HepG2 (cell line): Measurements from ENCODE around the gene DMXL1. TPM values are rescaled to one million over a fixed set of nuclear protein-coding genes. Genes with fewer than 3 reads are reported as not detected.

Experiments used
- ATAC-seq: fragments of 200-7000 bp; cut with Tn5 transposase; 3 replicates; pipeline ENCODE4 v1.9.1; 2020; ENCODE audit warnings: mild to moderate bottlenecking, moderate library complexity
- BruUV-seq: library from RNA; stranded (reverse); fragments of 400-500 nt; replicated peaks from 2 replicates; lab custom pipeline; 2021; lab: Mats Ljungman, UMichigan
- CTCF ChIA-PET: fragments of 300-600 bp; formaldehyde crosslinking; extraction: SDS; loops from one replicate; lab custom pipeline; 2021; ENCODE audit warnings: low total read pairs, inconsistent platforms, low intra/inter-chr PET ratio; lab: Yijun Ruan, JAX
- POLR2A ChIA-PET: fragments of 350-600 bp; sonication (Branson Sonifier 250); formaldehyde crosslinking; loops from one replicate; lab custom pipeline; 2020; ENCODE audit warnings: antibody characterized with exemption, inconsistent platforms; lab: Yijun Ruan, JAX
- DNase-seq: peaks from one replicate; pipeline ENCODE4 v3.0.0-alpha.2; 2015; ENCODE audit warnings: low spot score
- FAIRE-seq: peaks from 3 replicates; lab custom pipeline; 2011; peaks lifted over from hg19 to GRCh38; lab: Jason Lieb, UNC
- H2AFZ ChIP-seq: one replicate; pipeline ENCODE4 v1.6.1; 2011; ENCODE audit warnings: low read length, inconsistent platforms
- H3K27ac ChIP-seq: fragments of 300-600 bp; 3 replicates; pipeline ENCODE4 v1.8.0; 2011; ENCODE audit warnings: mixed run types, mild to moderate bottlenecking, mixed read lengths, low read length, inconsistent platforms; ENCODE audit not compliant: insufficient read depth; ENCODE audit errors: extremely low read length
- H3K27me3 ChIP-seq, 2 experiments: fragments of 200-600 bp in 1 of 2; 2 replicates in 1 of 2; 3 replicates in 1 of 2; pipeline versions ENCODE4 v1.6.0 to v1.8.0; 2011; ENCODE audit warnings: low read length in 2 of 2, mild to moderate bottlenecking in 2 of 2, moderate library complexity in 2 of 2, inconsistent platforms in 1 of 2; ENCODE audit not compliant: insufficient read depth in 2 of 2, control insufficient read depth in 1 of 2
- H3K36me3 ChIP-seq, 2 experiments: fragments of 200-600 bp in 1 of 2; replicated peaks in 1 of 2; 2 replicates in 1 of 2; 3 replicates in 1 of 2; pipeline versions ENCODE4 v1.5.1 to v1.8.0; 2011; ENCODE audit warnings: low read length in 2 of 2, inconsistent platforms in 1 of 2; ENCODE audit not compliant: insufficient read depth in 2 of 2, control insufficient read depth in 1 of 2
- H3K4me1 ChIP-seq: 2 replicates; pipeline ENCODE4 v1.5.1; 2012; ENCODE audit warnings: low read length, inconsistent platforms; ENCODE audit not compliant: insufficient read depth
- H3K4me2 ChIP-seq: 2 replicates; pipeline ENCODE4 v1.6.0; 2011; ENCODE audit warnings: low read depth, low read length, inconsistent platforms
- H3K4me3 ChIP-seq, 3 experiments: fragments of 200-600 bp in 1 of 3; sonication (generic), shearing (Covaris generic) in 1 of 3; replicated peaks in 1 of 3; 2 replicates each; pipeline ENCODE4 v1.5.1; 2011 to 2016; ENCODE audit warnings: low read length in 3 of 3, inconsistent platforms in 2 of 3, low read depth in 2 of 3, mild to moderate bottlenecking in 2 of 3, control low read depth in 1 of 3, mixed read lengths in 1 of 3; ENCODE audit not compliant: insufficient read depth in 1 of 3
- H3K79me2 ChIP-seq: one replicate; pipeline ENCODE4 v1.6.1; 2011; ENCODE audit warnings: low read length, inconsistent platforms; ENCODE audit not compliant: insufficient read depth
- H3K9ac ChIP-seq: 2 replicates; pipeline ENCODE4 v1.6.0; 2011; ENCODE audit warnings: mild to moderate bottlenecking, low read depth, low read length, inconsistent platforms; ENCODE audit not compliant: insufficient read depth
- H3K9me3 ChIP-seq: 2 replicates; pipeline ENCODE4 v1.5.1; 2012; ENCODE audit warnings: mild to moderate bottlenecking, low read length
- H4K20me1 ChIP-seq: 2 replicates; pipeline ENCODE4 v1.6.0; 2011; ENCODE audit warnings: inconsistent platforms, mild to moderate bottlenecking, low read length, moderate library complexity; ENCODE audit not compliant: insufficient read depth
- FOXK1 ChIP-seq: sonication (generic); formaldehyde crosslinking; IDR thresholded peaks from 2 replicates; pipeline ENCODE4 v1.4.0; 2020; ENCODE audit warnings: low read depth, missing genetic modification reagents, borderline replicate concordance
- SNAI1 ChIP-seq: sonication (generic); formaldehyde crosslinking; IDR thresholded peaks from 2 replicates; pipeline ENCODE4 v1.5.0; 2020; ENCODE audit warnings: mild to moderate bottlenecking, missing genetic modification reagents, borderline replicate concordance
- ZKSCAN5 ChIP-seq: sonication (generic); formaldehyde crosslinking; IDR thresholded peaks from 2 replicates; pipeline ENCODE4 v1.5.1; 2020; ENCODE audit warnings: mild to moderate bottlenecking, missing genetic modification reagents
- ZNF792 ChIP-seq: IDR thresholded peaks from 2 replicates; pipeline ENCODE4 v1.6.1; 2016
- WGBS: methylation state at CpG from one replicate; pipeline ENCODE4 v1.1.6; 2017; ENCODE audit warnings: low lambda C conversion rate; 5-methylcytosine and 5-hydroxymethylcytosine counted together
- in situ Hi-C: cut with HindIII; loops from 2 replicates; pipeline ENCODE4 v1.10.0; 2017; ENCODE audit warnings: low pct_unique_long_range_greater_than_20kb; ENCODE audit not compliant: extremely low pct_ligation_motif_present
- intact Hi-C: fragments of 100-400 bp; cut with micrococcal nuclease; formaldehyde crosslinking; loops from one replicate; pipeline ENCODE4 v1.10.0; 2022; ENCODE audit not compliant: unreplicated experiment
- polyA plus RNA-seq, 8 experiments: library from polyadenylated mRNA; depleted of rRNA in 3 of 8; stranded (reverse) in 7 of 8; unstranded in 1 of 8; fragments of >200 nt; fragmentation: Illumina TruSeq in 4 of 8; extraction: Trizol in 4 of 8; gene quantifications; 2 replicates each; pipeline versions ENCODE4 v1.2.1 to v1.2.3, GENCODE V29; 2011 to 2016; ENCODE audit warnings: low read depth in 4 of 8, missing spikeins in 1 of 8, mixed read lengths in 1 of 8; ENCODE audit not compliant: insufficient read depth in 1 of 8
- total RNA-seq, 5 experiments: library from RNA; depleted of rRNA; stranded (reverse); fragments of >200 nt; fragmentation: Illumina TruSeq; extraction: Trizol; gene quantifications; 2 replicates each; pipeline ENCODE4 v1.2.3, GENCODE V29; 2016; ENCODE audit warnings: low read depth in 1 of 5
- TF ChIP-seq, protein P1 (sequence below): sonication (generic); formaldehyde crosslinking; IDR thresholded peaks from 2 replicates; pipeline ENCODE4 v1.4.0; 2020; ENCODE audit warnings: missing genetic modification reagents, borderline replicate concordance
- TF ChIP-seq, protein P2 (sequence below): sonication (generic); formaldehyde crosslinking; IDR thresholded peaks from 2 replicates; pipeline ENCODE4 v1.8.0; 2022; ENCODE audit warnings: missing genetic modification reagents, mild to moderate bottlenecking, moderate library complexity, borderline replicate concordance
- TF ChIP-seq, protein P3 (sequence below): sonication (generic); formaldehyde crosslinking; IDR thresholded peaks from 2 replicates; pipeline ENCODE4 v1.4.0; 2020; ENCODE audit warnings: missing genetic modification reagents, mild to moderate bottlenecking, borderline replicate concordance
- TF ChIP-seq, protein P4 (sequence below): sonication (generic); formaldehyde crosslinking; IDR thresholded peaks from 2 replicates; pipeline ENCODE4 v1.4.0; 2020; ENCODE audit warnings: missing genetic modification reagents, mild to moderate bottlenecking, borderline replicate concordance
- TF ChIP-seq, protein P5 (sequence below): sonication (generic); formaldehyde crosslinking; IDR thresholded peaks from 2 replicates; pipeline ENCODE4 v1.4.0; 2020; ENCODE audit warnings: missing genetic modification reagents, borderline replicate concordance

Gene DMXL1
- total and polyA plus RNA-seq, 2 of the 13 experiments (the other 11 are each of a cell fraction or from before 2014, with no cell fraction given) = 6.9 to 18.6 TPM

DNA sequence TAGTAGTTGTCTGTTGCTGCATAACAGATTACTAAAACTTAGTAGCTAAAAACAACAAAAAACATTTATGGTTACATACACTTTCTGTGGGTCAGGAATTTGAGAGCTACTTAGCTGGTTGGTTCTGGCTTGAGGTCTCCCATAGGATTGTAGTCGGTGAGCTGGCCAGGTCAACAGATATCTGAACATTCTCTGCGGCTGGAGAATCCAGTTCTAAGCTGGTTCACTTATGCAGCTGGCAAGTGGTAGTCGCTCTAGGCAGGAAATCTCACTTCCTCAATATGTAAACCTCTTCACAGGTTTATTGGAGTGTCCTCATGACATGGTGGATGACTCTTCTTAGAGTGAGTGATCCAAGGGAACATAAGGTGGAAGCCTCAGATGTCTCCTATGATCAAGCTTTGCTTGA, 219.3 kb downstream of the DMXL1 start:
- POLR2A ChIA-PET = interaction anchor here (1.4 to 2.1 kb wide), 2 partner anchors 9 to 22 kb away, joined by 5 to 11 read pairs; no protein-coding TSS in a partner anchor
- CTCF ChIA-PET = no interaction called here
- H3K4me1 ChIP-seq = 0 out of 2 replicates have a peak, but pooled peaks cover 6% of the 10 kb centered on the region
- no peak for TF ChIP-seq SNAI1 (CRISPR knock-in tag)
- no peak for TF ChIP-seq ZKSCAN5
- TF ChIP-seq, protein P1, sequence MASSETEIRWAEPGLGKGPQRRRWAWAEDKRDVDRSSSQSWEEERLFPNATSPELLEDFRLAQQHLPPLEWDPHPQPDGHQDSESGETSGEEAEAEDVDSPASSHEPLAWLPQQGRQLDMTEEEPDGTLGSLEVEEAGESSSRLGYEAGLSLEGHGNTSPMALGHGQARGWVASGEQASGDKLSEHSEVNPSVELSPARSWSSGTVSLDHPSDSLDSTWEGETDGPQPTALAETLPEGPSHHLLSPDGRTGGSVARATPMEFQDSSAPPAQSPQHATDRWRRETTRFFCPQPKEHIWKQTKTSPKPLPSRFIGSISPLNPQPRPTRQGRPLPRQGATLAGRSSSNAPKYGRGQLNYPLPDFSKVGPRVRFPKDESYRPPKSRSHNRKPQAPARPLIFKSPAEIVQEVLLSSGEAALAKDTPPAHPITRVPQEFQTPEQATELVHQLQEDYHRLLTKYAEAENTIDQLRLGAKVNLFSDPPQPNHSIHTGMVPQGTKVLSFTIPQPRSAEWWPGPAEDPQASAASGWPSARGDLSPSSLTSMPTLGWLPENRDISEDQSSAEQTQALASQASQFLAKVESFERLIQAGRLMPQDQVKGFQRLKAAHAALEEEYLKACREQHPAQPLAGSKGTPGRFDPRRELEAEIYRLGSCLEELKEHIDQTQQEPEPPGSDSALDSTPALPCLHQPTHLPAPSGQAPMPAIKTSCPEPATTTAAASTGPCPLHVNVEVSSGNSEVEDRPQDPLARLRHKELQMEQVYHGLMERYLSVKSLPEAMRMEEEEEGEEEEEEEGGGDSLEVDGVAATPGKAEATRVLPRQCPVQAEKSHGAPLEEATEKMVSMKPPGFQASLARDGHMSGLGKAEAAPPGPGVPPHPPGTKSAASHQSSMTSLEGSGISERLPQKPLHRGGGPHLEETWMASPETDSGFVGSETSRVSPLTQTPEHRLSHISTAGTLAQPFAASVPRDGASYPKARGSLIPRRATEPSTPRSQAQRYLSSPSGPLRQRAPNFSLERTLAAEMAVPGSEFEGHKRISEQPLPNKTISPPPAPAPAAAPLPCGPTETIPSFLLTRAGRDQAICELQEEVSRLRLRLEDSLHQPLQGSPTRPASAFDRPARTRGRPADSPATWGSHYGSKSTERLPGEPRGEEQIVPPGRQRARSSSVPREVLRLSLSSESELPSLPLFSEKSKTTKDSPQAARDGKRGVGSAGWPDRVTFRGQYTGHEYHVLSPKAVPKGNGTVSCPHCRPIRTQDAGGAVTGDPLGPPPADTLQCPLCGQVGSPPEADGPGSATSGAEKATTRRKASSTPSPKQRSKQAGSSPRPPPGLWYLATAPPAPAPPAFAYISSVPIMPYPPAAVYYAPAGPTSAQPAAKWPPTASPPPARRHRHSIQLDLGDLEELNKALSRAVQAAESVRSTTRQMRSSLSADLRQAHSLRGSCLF (CRISPR knock-in tag) = no peak
- TF ChIP-seq, protein P2, sequence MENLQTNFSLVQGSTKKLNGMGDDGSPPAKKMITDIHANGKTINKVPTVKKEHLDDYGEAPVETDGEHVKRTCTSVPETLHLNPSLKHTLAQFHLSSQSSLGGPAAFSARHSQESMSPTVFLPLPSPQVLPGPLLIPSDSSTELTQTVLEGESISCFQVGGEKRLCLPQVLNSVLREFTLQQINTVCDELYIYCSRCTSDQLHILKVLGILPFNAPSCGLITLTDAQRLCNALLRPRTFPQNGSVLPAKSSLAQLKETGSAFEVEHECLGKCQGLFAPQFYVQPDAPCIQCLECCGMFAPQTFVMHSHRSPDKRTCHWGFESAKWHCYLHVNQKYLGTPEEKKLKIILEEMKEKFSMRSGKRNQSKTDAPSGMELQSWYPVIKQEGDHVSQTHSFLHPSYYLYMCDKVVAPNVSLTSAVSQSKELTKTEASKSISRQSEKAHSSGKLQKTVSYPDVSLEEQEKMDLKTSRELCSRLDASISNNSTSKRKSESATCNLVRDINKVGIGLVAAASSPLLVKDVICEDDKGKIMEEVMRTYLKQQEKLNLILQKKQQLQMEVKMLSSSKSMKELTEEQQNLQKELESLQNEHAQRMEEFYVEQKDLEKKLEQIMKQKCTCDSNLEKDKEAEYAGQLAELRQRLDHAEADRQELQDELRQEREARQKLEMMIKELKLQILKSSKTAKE (CRISPR knock-in tag) = no peak
- TF ChIP-seq, protein P3, sequence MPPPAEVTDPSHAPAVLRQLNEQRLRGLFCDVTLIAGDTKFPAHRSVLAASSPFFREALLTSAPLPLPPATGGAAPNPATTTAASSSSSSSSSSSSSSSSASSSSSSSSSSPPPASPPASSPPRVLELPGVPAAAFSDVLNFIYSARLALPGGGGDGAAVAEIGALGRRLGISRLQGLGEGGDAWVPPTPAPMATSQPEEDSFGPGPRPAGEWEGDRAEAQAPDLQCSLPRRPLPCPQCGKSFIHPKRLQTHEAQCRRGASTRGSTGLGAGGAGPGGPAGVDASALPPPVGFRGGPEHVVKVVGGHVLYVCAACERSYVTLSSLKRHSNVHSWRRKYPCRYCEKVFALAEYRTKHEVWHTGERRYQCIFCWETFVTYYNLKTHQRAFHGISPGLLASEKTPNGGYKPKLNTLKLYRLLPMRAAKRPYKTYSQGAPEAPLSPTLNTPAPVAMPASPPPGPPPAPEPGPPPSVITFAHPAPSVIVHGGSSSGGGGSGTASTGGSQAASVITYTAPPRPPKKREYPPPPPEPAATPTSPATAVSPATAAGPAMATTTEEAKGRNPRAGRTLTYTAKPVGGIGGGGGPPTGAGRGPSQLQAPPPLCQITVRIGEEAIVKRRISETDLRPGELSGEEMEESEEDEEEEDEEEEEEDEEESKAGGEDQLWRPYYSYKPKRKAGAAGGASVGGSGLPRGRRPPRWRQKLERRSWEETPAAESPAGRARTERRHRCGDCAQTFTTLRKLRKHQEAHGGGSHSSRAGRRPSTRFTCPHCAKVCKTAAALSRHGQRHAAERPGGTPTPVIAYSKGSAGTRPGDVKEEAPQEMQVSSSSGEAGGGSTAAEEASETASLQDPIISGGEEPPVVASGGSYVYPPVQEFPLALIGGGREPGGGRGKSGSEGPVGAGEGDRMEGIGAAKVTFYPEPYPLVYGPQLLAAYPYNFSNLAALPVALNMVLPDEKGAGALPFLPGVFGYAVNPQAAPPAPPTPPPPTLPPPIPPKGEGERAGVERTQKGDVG (CRISPR knock-in tag) = no peak
- no peak for TF ChIP-seq FOXK1 (CRISPR knock-in tag)
- no peak for TF ChIP-seq ZNF792 (CRISPR knock-in tag)
- TF ChIP-seq, protein P4, sequence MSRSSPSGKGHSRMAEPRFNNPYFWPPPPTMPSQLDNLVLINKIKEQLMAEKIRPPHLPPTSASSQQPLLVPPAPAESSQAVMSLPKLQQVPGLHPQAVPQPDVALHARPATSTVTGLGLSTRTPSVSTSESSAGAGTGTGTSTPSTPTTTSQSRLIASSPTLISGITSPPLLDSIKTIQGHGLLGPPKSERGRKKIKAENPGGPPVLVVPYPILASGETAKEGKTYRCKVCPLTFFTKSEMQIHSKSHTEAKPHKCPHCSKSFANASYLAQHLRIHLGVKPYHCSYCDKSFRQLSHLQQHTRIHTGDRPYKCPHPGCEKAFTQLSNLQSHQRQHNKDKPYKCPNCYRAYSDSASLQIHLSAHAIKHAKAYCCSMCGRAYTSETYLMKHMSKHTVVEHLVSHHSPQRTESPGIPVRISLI (CRISPR knock-in tag) = no peak
- TF ChIP-seq, protein P5, sequence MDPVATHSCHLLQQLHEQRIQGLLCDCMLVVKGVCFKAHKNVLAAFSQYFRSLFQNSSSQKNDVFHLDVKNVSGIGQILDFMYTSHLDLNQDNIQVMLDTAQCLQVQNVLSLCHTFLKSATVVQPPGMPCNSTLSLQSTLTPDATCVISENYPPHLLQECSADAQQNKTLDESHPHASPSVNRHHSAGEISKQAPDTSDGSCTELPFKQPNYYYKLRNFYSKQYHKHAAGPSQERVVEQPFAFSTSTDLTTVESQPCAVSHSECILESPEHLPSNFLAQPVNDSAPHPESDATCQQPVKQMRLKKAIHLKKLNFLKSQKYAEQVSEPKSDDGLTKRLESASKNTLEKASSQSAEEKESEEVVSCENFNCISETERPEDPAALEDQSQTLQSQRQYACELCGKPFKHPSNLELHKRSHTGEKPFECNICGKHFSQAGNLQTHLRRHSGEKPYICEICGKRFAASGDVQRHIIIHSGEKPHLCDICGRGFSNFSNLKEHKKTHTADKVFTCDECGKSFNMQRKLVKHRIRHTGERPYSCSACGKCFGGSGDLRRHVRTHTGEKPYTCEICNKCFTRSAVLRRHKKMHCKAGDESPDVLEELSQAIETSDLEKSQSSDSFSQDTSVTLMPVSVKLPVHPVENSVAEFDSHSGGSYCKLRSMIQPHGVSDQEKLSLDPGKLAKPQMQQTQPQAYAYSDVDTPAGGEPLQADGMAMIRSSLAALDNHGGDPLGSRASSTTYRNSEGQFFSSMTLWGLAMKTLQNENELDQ (CRISPR knock-in tag) = no peak

More for the DNA sequence above, 219.3 kb downstream of the DMXL1 start:
- Histone ChIP-seq H2AFZ (no peak overlapping the region), H3K9ac (no peak overlapping the region), H3K4me2 (no peak overlapping the region), H3K9me3 (no peaks in the 10 kb centered on the region), H3K36me3 (no peaks in the 10 kb centered on the region), H3K4me3 (no peak overlapping the region), H3K27me3 (no peaks in the 10 kb centered on the region), H4K20me1 (no peaks in the 10 kb centered on the region), H3K27ac (no peak overlapping the region), H3K79me2 (no peaks in the 10 kb centered on the region)
- in situ Hi-C loops (no loop called here), intact Hi-C loops (no loop called here)
- DNase-seq (no peak), FAIRE-seq (no peak), ATAC-seq (no peak)
- 100% methylated on average over 2 of the region's 3 CpGs for WGBS
- no TSS peak for BruUV-seq
